GM23338 (cell line): ENCODE data around the gene PPP2R5D. TPM values are rescaled to one million over a fixed set of nuclear protein-coding genes. Genes with fewer than 3 reads are reported as not detected.

Source experiments
- ATAC-seq: fragments of 200-7000 bp; cut with Tn5 transposase; 3 replicates; pipeline ENCODE4 v1.9.1; 2020
- DNase-seq: peaks from one replicate; pipeline ENCODE4 v3.0.0-alpha.2; 2015; ENCODE audit warnings: low spot score
- H2AFZ ChIP-seq: fragments of 200-600 bp; sonication (generic); 2 replicates; pipeline ENCODE4 v1.8.0; 2016; ENCODE audit warnings: antibody characterized with exemption, mild to moderate bottlenecking, moderate library complexity
- H3F3A ChIP-seq: fragments of 200-600 bp; sonication (generic); replicated peaks from 2 replicates; pipeline ENCODE4 v1.8.0; 2017; ENCODE audit warnings: antibody characterized with exemption, mixed run types, low read depth
- H3K27ac ChIP-seq: fragments of 200-600 bp; sonication (generic); 2 replicates; pipeline ENCODE4 v1.6.1; 2016; ENCODE audit warnings: low read depth
- H3K27me3 ChIP-seq: fragments of 200-600 bp; sonication (generic); 2 replicates; pipeline ENCODE4 v1.8.0; 2016; ENCODE audit warnings: mild to moderate bottlenecking, mixed run types, moderate library complexity; ENCODE audit not compliant: insufficient read depth
- H3K36me3 ChIP-seq: fragments of 200-600 bp; sonication (generic); 2 replicates; pipeline ENCODE4 v1.8.0; 2016; ENCODE audit warnings: mild to moderate bottlenecking; ENCODE audit not compliant: insufficient read depth
- H3K4me1 ChIP-seq: fragments of 200-600 bp; sonication (generic); 2 replicates; pipeline ENCODE4 v1.8.0; 2016; ENCODE audit warnings: mild to moderate bottlenecking, moderate library complexity; ENCODE audit not compliant: insufficient read depth
- H3K4me2 ChIP-seq: fragments of 200-600 bp; sonication (generic); 2 replicates; pipeline ENCODE4 v1.7.1; 2017; ENCODE audit warnings: mixed run types
- H3K4me3 ChIP-seq: fragments of 200-600 bp; sonication (generic); 2 replicates; pipeline ENCODE4 v1.6.1; 2016; ENCODE audit warnings: mixed run types
- H3K79me2 ChIP-seq: fragments of 200-600 bp; sonication (generic); replicated peaks from 2 replicates; pipeline ENCODE4 v1.8.0; 2017; ENCODE audit warnings: mild to moderate bottlenecking; ENCODE audit not compliant: insufficient read depth
- H3K9me2 ChIP-seq: fragments of 200-600 bp; sonication (generic); 2 replicates; pipeline ENCODE4 v1.8.0; 2017; ENCODE audit not compliant: insufficient read depth
- H4K20me1 ChIP-seq: fragments of 200-600 bp; sonication (generic); replicated peaks from 2 replicates; pipeline ENCODE4 v1.8.0; 2017; ENCODE audit warnings: mild to moderate bottlenecking; ENCODE audit not compliant: insufficient read depth
- H3K27ac Mint-ChIP-seq: 2 replicates; pipeline ENCODE4 v1.8.0; 2020; ENCODE audit warnings: inconsistent platforms, mild to moderate bottlenecking, moderate library complexity, mixed read lengths
- H3K27me3 Mint-ChIP-seq: 3 replicates; pipeline ENCODE4 v1.8.0; 2022; ENCODE audit warnings: low read depth, mild to moderate bottlenecking, moderate library complexity, mixed read lengths, inconsistent platforms; ENCODE audit not compliant: insufficient read depth, poor library complexity
- H3K36me3 Mint-ChIP-seq: 3 replicates; pipeline ENCODE4 v1.8.0; 2021; ENCODE audit warnings: low read depth, mild to moderate bottlenecking, inconsistent platforms, moderate library complexity, mixed read lengths
- H3K4me1 Mint-ChIP-seq: 3 replicates; pipeline ENCODE4 v1.8.0; 2020; ENCODE audit warnings: mild to moderate bottlenecking, inconsistent platforms, mixed read lengths
- H3K4me3 Mint-ChIP-seq: 3 replicates; pipeline ENCODE4 v1.8.0; 2021; ENCODE audit warnings: moderate library complexity, mild to moderate bottlenecking, inconsistent platforms, mixed read lengths
- H3K9me3 Mint-ChIP-seq: 3 replicates; pipeline ENCODE4 v1.8.0; 2020; ENCODE audit warnings: moderate library complexity, mild to moderate bottlenecking, inconsistent platforms, mixed read lengths
- CREB1 ChIP-seq: fragments of 250-450 bp; sonication (Bioruptor Pico); IDR thresholded peaks from 2 replicates; pipeline ENCODE4 v1.5.0; 2020; ENCODE audit warnings: low read depth, mild to moderate bottlenecking, moderate library complexity
- CTCF ChIP-seq, 2 experiments: fragments of 200-600 bp in 1 of 2; sonication (generic) in 1 of 2; conservative IDR thresholded peaks; 2 replicates each; pipeline versions ENCODE4 v1.5.1 to v1.6.1; 2016 to 2017; ENCODE audit warnings: antibody characterized with exemption in 2 of 2, low read depth in 2 of 2, mild to moderate bottlenecking in 2 of 2, moderate library complexity in 1 of 2
- EZH2 ChIP-seq: fragments of 200-600 bp; sonication (generic); IDR thresholded peaks from one replicate; pipeline ENCODE4 v1.8.0; 2017; ENCODE audit warnings: antibody characterized with exemption, mild to moderate bottlenecking, low read depth; ENCODE audit not compliant: unreplicated experiment
- EZH2phosphoT487 ChIP-seq: fragments of 200-600 bp; sonication (generic); IDR thresholded peaks from one replicate; pipeline ENCODE4 v1.8.1; 2018; ENCODE audit warnings: antibody characterized with exemption; ENCODE audit not compliant: unreplicated experiment
- JUNB ChIP-seq: IDR thresholded peaks from one replicate; pipeline ENCODE4 v1.6.1; 2016; ENCODE audit warnings: antibody characterized with exemption; ENCODE audit not compliant: unreplicated experiment
- NANOG ChIP-seq: IDR thresholded peaks from 2 replicates; pipeline ENCODE4 v1.6.1; 2016; ENCODE audit warnings: antibody characterized with exemption, borderline replicate concordance
- POLR2AphosphoS5 ChIP-seq: IDR thresholded peaks from 2 replicates; pipeline ENCODE4 v1.6.1; 2016; ENCODE audit warnings: antibody characterized with exemption, low read depth
- REST ChIP-seq: IDR thresholded peaks from one replicate; pipeline ENCODE4 v1.6.1; 2018; ENCODE audit warnings: antibody characterized with exemption; ENCODE audit not compliant: unreplicated experiment
- STAT1 ChIP-seq: IDR thresholded peaks from one replicate; pipeline ENCODE4 v1.6.1; 2016; ENCODE audit warnings: antibody characterized with exemption; ENCODE audit not compliant: unreplicated experiment
- ZNF114 ChIP-seq: fragments of 250-450 bp; sonication (Bioruptor Pico); IDR thresholded peaks from 2 replicates; pipeline ENCODE4 v1.5.0; 2020; ENCODE audit warnings: mild to moderate bottlenecking, moderate library complexity
- ZNF331 ChIP-seq: fragments of 250-450 bp; sonication (Bioruptor Pico); IDR thresholded peaks from 2 replicates; pipeline ENCODE4 v1.5.0; 2020; ENCODE audit warnings: low read depth, mild to moderate bottlenecking, moderate library complexity
- polyA plus RNA-seq: library from polyadenylated mRNA; unstranded; fragments of >200 nt; fragmentation: Nextera tagmentation; extraction: Ambion mirVana; gene quantifications from 2 replicates; pipeline ENCODE4 v1.2.1, GENCODE V29; 2016
- total RNA-seq: library from RNA; depleted of rRNA; stranded (reverse); fragments of >200 nt; shearing (Covaris generic); gene quantifications from 2 replicates; pipeline ENCODE4 v1.2.3, GENCODE V29; 2014

Gene PPP2R5D
- total and polyA plus RNA-seq, 2 experiments from 2014 or later, result 20.0 to 55.3 TPM

- no peak for DNase-seq
These were observed 44.6 kb upstream of the PPP2R5D start for GRCh38 chr6:42939810-42940167.

GRCh38 chr6:42940493-42941045, 43.8 kb upstream of the PPP2R5D start:
- H3K4me2 ChIP-seq, result no peak overlapping the region
- no peaks in the 10 kb centered on the region for H3K9me2 ChIP-seq
- no peaks in the 10 kb centered on the region for H3K27me3 ChIP-seq
- Mint-ChIP-seq H3K4me1 (peaks cover 16% of the 10 kb centered on the region), H3K36me3 (peaks cover 60% of the 10 kb centered on the region), H3K27me3 (peaks cover 16% of the 10 kb centered on the region), H3K9me3 (no peaks in the 10 kb centered on the region), H3K27ac (no peak overlapping the region), H3K4me3 (no peak overlapping the region)
- H3K36me3 ChIP-seq, result peaks cover 11% of the 10 kb centered on the region
- DNase-seq (no peak), ATAC-seq (no peak)
- peaks cover 3% of the 10 kb centered on the region; the same call in 1 of the 2 replicates for H3K79me2 ChIP-seq
- H3F3A ChIP-seq, result 0 out of 2 replicates have a peak, but pooled peaks cover 5% of the 10 kb centered on the region
- H3K4me1 ChIP-seq, result no peaks in the 10 kb centered on the region
- no peak overlapping the region for H2AFZ ChIP-seq
- H3K27ac ChIP-seq, result no peak overlapping the region
- no peak overlapping the region for H3K4me3 ChIP-seq
- H4K20me1 ChIP-seq, result peaks cover 7% of the 10 kb centered on the region; the same call in 1 of the 2 replicates
- TF ChIP-seq STAT1 (no peak), POLR2AphosphoS5 (no peak), REST (no peak), ZNF331 (no peak), NANOG (no peak), EZH2phosphoT487 (no peak), JUNB (no peak), CREB1 (no peak), ZNF114 (CRISPR knock-in tag) (no peak), CTCF (conservative IDR thresholded peaks at IDR 0.05; ENCODE audit: low read depth in 2 of 2) (no peak), EZH2 (no peak)

More at GRCh38 chr6:42939810-42940167, 44.6 kb upstream of the PPP2R5D start:
- Histone ChIP-seq H3K36me3 (peaks cover 19% of the 10 kb centered on the region), H3K9me2 (no peaks in the 10 kb centered on the region), H2AFZ (no peak overlapping the region), H3K4me1 (no peaks in the 10 kb centered on the region), H3K4me3 (no peak overlapping the region), H4K20me1 (peaks cover 7% of the 10 kb centered on the region; the same call in 1 of the 2 replicates), H3K27ac (0 out of 2 replicates have a peak overlapping the region, but pooled peaks have one; percentile 37), H3K79me2 (peaks cover 11% of the 10 kb centered on the region; the same call in 1 of the 2 replicates), H3K4me2 (no peak overlapping the region), H3F3A (0 out of 2 replicates have a peak, but pooled peaks cover 8% of the 10 kb centered on the region), H3K27me3 (no peaks in the 10 kb centered on the region)
- no peak for ATAC-seq
- Mint-ChIP-seq H3K27me3 (peaks cover 11% of the 10 kb centered on the region), H3K36me3 (peaks cover 67% of the 10 kb centered on the region), H3K4me1 (peaks cover 16% of the 10 kb centered on the region), H3K9me3 (no peaks in the 10 kb centered on the region), H3K27ac (peak overlapping the region; percentile 24), H3K4me3 (no peak overlapping the region)
- TF ChIP-seq NANOG, result no peak
